HG03066 (cell line): ENCODE results near the gene LPIN1.
"Not testable (repeated sequence)": the region's sequence is repeated elsewhere in the genome, so short reads cannot be mapped to it uniquely, and the experiment has no call there.

Experiments used
- ATAC-seq: cut with Tn5 transposase; IDR thresholded peaks from one replicate; pipeline ENCODE4 v1.9.1; 2021; ENCODE audit warnings: low read depth; ENCODE audit not compliant: unreplicated experiment

The LPIN1 gene

DNA sequence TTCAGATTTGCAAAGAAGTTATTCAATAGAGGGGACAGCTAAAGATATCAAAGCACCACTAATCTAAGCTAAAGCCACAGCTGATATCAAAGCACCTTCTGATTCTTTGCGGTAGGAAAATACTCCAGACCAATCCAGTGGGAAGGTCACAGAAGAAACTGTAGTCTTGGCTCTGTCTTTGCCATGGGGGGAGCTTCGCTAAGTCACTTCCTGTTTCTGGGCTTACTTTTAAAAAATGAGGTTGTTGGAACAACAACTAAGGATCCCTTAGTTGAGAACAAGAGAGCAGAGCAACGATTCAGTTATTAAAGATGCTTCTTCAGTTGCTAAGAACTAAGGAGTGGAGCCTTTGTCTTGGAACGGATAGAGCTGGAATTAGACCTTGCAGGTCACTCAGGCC is 12.2 kb downstream of the LPIN1 start:
- no peak for ATAC-seq

DNA sequence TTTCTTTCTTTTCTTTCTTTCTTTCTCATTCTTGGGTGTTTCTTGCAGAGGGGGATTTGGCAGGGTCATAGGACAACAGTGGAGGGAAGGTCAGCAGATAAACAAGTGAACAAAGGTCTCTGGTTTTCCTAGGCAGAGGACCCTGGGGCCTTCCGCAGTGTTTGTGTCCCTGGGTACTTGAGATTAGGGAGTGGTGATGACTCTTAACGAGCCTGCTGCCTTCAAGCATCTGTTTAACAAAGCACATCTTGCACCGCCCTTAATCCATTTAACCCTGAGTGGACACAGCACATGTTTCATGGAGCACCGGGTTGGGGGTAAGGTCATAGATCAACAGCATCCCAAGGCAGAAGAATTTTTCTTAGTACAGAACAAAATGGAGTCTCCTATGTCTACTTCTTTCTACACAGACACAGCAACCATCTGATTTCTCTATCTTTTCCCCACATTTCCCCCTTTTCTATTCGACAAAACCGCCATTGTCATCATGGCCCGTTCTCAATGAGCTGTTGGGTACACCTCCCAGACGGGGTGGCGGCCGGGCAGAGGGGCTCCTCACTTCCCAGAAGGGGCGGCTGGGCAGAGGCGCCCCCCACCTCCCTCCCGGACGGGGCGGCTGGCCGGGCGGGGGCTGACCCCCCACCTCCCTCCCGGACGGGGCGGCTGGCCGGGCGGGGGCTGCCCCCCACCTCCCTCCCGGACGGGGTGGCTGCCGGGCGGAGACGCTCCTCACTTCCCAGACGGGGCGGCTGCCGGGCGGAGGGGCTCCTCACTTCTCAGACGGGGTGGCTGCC is 12.9 kb downstream of the LPIN1 start:
- ATAC-seq: not testable (repeated sequence)

DNA sequence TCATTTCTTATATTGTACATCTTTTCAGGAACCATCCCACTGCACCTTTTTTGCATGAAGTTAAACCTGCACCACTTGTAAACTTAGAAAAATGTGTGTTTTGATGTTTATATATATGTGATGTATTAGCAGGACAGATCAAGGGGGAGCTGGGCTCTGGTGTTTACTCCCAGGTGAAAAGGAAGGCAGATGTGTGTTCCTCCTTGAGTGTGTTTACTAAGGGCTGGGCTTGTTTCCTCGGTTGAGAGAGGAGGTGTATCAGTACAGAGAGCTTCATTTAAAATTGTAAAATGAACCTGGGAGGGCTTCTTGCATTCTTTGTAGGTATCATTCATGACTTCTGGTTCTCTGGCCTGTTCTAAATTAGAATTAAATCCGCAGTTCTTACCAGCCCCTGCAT is 14.8 kb downstream of the LPIN1 start:
- no peak for ATAC-seq

DNA sequence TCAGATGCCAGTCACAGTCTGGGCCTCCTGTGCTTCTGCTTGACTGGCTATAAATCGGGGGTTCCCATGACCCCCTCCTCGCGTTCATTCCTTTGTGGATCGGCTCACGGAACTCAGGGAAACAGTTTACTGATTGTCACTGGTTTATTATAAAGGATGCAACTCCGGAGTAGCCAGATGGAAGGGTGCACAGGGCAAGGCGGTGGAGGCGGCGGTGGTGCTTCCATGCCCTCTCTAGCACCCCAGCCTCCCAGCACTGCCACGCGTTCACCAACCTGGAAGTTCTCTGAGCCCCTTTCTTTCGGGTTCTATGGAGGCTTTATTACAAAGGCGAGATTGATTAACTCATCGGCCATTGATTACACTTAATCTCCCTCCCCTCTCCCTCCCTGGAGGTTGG is 15.6 kb downstream of the LPIN1 start:
- no peak for ATAC-seq

DNA sequence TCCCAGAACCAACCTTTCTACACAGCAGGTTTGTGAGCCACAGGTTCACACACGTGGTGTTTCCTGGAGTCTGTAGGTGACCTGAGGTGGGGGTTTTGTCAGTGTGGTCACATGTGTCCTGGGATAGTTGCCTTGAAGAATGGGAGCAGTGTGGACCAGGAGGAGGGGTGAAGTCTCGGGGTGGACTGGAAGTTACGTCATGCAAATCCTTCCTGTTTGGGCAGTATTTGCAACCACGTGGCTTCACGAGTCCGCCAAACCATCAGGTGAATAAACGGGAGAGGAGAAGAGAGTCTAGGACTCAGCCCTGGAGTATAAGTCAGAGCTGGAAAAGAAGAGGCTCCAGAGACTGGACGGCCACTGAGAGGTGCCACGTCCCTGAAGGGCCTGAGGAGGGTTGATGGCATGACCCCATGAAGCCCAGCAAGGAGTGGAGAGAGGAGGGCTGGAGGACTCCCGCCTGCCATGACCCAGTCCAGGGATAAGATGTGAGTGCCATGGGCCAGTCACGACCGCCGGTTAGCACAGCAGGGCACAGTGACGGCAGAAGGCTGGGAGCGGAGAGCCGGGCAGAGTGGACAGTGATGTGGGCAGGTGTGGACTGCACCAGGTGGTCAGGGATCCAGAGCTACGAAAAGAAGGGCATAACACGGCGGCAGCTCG is 16.5 kb downstream of the LPIN1 start:
- no peak for ATAC-seq

DNA sequence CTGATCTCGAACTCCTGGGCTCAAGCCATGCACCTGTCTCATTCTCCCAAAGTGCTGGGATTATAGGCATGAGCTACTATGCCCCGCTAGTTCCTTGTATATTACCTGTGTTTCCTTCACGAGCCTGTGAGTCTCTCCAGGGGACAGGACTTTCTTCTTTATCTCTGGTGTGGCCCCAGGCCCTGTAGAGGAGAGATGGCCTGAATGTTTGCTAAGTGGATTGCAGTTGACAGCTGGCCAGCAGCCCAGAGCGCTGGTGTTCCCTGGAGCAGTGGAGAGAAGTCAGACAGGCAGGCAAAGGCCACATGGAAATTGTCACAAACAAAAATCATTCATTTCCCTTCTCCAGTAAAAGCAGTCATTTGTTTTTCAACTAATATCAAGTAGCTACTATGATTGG is 17.9 kb downstream of the LPIN1 start:
- no peak for ATAC-seq

DNA sequence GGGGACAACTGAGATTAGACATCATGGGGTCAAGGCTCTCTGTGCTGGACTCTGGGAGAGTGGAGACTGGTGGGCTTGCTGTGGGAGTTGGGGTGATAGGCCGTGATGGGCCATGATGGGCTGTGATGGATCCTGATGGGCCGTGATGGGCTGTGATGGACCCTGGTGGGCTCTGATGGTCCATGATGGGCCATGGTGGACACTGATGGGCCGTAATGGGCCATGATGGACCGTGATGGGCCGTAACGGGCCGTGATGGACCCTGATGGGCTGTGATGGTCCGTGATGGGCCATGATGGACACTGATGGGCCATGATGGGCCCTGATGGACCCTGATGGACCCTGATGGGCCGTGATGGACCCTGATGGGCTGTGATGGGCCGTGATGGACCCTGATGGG is 18.5 kb downstream of the LPIN1 start:
- no peak for ATAC-seq

DNA sequence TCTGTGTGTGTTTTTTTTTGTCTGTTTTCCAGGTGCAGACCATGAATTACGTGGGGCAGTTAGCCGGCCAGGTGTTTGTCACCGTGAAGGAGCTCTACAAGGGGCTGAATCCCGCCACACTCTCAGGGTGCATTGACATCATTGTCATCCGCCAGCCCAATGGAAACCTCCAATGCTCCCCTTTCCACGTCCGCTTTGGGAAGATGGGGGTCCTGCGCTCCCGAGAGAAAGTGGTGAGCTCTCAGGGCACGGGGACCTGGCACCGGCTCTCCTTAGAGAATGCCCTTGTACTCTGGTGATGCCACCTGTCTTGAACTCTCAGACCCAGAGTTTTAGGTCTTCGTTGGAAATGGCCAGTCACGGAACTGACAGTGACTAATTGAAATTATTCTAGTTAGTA is 19.1 kb downstream of the LPIN1 start:
- no peak for ATAC-seq

DNA sequence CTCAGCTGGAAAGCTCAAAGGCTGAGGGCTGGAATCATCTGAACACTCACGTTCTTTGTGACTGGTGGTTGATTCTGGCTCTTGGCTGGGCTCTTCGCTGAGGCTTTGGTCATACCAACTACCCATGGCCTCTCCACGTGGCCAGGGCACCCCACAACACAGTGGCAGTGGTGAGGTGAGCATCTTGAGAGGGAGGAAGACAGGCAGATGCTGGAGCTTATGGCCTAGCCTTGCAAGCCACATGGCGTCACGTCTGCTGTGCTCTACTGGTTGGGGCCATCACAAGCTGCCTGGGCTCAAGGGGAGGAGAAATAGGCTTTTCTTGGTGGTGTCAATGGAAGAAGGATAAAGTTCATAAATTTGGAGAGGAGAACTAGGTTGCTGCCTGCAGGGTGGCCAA is 19.6 kb downstream of the LPIN1 start:
- no peak for ATAC-seq

DNA sequence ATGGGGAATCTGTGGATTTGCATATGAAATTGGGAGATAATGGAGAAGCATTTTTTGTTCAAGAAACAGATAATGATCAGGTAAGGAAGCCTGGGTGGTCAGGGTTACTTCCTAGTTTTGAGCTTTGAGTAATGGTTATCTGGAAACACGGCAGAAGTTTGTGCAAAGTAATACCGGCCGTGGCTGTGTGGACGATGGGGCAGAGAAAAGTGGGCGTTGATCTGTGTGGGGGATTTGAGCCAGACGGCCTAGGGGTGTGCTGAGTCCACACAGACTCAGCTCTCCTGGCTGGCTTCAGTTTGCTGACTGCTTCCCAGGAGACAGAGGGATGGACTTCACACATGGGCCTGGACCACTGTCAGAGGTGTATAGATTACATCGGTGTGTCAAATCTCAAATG is 21.3 kb downstream of the LPIN1 start:
- ATAC-seq: no peak

DNA sequence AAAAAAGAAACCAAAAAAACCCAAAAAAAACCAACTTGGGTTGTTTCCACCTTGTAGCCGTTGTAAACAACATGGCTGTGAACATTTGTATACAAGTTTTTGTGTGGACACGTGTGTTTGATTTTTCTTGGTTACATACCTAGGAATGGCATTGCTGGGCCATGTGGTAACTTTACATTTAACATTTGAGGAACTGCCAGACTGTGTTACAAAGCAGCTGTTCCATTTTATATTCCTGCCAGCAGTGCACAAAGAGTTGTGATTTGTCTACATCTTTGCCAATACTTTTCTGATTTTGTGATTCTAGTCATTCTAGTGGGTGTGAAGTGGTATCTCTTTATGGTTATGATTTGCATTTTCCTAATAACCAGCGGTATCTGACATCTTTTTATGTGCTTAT is 22.5 kb downstream of the LPIN1 start:
- no peak for ATAC-seq

DNA sequence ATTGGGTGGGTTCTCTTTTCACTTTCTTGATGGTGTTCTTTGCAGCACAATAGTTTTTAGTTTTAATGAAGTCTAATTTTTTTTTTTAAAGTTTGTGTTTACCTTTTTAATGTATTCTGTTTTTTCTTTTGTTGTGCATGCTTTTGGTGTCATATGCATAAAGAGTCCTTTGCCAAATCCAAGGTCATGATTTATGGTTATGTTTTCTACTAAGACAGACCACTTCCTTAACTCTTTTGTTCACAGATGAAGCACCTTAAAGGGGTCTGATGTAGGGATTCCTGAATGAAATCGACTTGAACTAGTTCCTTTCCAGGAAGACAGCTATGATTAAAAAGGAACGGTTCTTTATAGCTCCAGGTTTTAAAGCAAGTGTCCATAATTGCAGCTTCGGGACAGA is 23.1 kb downstream of the LPIN1 start:
- ATAC-seq: no peak

DNA sequence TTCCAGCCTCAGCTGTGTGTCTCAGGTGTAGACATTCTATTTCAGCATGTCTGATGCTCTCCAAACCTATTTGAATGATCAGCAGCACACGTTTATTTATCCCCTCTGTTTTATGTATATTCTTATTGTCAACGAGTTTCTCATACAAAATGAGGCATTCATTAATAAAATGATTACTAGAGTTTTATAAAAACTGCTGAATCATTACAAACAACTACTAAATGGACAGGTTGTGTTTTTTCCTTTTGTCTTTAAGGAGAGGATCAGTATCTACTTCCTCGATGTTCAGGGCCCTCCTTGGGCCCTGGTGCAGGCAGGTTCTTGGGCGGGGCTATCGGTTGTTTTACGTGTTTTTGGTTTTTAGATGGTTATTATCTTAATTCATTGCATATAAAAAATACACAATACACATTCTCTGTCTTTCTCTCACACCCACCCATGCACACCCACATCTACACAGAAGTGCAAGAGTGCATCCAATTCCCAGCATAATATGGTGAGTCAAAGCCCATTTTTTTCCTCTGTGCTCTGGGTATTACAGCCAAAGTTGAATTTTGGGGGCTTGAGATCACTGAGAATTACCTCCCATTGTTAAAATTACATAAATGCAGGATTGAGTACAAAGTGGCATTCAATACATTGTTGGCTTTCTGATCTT is 24.2 kb downstream of the LPIN1 start:
- no peak for ATAC-seq

DNA sequence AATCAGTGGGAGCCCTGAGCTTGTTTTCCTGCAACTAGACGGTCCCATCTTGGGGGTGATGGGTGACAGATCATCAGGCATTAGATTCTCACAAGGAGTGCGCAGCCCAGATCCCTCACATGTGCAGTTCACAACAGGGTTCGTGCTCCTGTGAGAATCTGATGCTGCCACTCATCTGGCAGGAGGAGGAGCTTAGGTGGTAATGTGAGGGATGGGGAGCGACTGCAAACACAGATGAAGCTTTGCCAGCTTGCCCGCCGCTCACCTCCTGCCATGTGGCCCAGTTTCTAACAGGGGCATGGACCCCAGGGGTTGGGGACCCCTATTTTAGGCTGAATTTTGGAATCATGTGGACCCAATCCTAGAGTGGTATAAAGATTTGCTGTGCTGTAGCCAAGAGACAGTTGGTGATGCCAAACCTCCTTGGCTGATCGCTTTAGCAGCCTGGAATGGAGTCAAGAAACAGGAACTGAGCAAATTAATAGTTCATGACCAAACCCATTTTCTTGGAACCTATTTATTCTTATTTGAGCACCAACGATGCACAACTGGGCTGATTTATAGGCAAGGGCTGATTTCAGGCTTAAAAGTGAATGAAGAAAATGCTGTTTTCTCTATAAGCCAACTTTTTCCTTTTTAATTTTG is 25.7 kb downstream of the LPIN1 start:
- ATAC-seq: no peak

DNA sequence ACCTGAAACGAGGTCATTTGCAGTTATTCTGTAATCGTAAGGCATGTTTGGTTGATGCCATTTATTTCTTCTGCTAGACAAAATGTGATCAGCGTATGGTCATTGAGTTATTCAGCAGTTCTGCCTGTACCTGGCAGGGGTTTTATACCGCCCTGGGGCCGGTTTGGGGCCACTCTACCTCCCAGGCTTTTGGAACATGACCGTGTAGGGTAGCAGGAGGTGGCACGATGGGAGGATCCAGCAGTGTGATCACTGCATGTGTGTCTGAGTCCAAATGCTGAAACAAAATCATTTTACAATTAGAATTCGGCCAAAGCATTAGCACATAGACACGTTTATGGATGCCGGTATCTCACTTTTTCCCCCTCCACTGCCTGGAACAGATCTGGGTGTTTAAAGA is 26.7 kb downstream of the LPIN1 start:
- no peak for ATAC-seq

DNA sequence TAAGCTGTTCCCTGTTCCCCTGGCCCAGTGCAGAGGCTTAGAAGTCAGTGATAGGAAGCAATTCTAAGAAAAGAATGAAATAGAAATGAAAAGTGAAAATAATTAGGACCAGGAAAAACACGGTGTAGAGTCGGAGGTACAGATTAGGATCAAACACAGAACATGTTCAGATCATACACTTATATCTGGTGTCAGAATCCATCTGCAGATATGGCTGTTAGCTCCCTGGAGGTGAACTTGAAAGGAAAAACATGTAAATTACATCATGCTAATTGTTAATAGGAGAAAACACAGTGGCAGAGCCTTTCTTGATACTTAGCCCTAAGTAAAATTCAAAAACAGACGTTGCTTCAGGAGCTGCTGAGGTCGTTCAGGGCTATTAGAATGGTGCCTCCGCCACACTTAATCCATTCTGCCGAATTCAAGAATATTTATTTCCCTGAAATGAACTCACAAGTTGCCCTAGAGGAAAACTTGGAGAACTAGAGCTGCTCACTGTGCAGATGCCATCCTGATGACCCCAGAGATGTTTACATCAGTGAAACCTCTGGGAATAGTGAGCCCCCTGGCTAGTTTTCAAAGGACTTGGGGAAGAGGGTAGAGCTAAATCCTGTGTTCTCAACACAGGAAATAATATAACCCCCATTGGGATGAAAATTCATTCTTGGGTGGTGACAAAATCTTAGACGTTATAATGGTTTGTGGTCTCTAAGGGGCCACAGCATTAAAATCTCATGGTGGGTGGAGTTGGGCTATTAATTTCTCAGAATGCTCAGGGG is 27.5 kb downstream of the LPIN1 start:
- ATAC-seq: no peak

DNA sequence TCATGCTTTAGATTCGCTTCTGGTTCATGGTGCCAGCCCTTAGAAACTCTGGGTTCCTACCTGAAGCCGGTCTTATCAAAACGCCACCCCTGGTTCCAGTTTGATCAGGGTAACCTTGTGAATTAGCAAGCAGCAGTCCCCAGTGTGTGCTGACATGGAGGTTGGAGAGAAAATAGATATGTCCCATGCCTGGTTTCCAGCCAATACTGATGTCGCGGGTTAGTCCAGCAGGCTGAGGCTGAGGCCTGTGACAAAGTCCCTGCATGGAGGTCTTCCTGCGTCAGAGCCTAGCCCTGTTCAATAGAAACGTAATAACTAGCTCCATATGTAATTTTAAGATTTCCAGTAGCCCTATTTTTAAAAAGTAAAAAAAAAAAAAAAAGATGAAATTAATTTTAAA is 28.2 kb downstream of the LPIN1 start:
- ATAC-seq: no peak

DNA sequence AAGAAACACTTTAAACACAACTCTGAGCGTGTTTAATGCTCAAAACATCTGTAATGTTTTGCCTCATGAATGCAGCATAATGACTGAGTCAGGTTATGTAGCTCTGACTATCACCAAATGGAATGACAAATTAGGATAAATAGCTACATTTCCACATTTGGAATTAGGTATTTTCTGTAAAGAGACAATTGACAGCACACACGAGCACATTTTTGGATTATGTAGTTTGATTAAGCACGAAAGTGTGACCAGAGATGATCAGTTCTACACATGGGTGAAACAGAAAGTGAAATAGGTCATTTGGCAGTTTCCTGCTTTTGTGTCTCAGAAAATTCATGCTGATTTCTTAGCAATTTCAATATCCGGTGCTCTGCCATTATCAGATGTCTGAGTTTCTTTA is 29.0 kb downstream of the LPIN1 start:
- ATAC-seq: peak; percentile 75

DNA sequence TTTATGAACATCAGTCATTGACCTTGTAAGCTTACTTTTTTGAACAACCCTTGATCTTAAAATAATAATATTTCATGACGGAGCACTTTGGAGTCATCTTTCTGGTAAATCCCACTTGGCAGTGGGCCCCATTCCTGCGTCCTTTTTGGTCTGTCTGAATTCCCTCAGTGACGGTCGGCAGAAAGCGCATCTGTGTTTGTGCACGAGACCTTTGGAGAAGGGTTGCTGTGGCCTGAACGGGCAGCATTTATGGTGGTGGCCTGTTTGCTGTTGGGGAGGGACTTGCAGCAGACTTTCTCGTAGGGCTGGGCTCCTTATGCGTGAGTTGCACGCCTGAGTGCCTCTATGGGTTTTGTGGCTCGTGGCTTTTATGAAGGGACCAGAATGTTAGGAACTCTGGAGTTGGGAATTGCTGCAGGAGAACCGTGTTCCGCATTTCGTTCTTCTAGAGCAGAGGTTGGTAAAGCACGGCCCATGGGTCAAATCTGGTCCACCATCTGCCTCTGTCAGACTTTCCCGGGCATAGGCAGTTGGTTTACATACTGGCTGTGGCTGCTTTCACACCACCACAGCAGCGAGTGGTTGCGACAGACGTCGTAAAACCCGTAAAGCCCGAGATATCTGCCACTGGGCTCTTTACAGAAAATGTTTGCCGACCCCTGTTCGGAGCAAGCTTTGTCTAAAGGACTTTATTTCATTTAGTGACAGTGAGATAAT is 30.8 kb downstream of the LPIN1 start:
- ATAC-seq: no peak

DNA sequence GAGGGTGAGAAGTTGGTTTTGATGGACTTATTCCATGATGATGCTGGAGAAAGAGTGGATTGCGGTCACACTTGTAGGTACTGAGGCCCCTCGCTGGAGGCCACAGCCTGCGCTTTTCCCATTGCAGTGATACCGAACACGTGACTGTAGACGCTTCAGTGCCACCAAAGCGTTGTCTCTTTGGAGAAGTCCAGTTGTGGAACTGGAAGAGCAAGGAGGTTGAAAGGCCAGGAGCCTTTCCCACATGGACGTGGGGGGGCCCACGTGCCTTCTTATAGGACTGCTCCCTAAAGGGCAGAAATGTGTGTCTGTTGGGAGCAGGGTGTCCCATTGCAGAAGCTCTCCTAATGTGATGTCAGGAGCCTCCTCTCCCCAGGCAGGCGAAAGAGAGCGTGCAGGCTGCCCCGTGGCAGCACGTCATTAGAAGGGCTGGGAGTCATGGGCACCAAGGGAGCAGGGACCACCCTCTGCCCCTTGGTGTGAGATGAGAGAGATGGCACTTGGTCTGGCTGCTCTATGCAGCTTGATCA is 31.5 kb downstream of the LPIN1 start:
- ATAC-seq: no peak
